ENCODE results near the gene SLC22A7.

The SLC22A7 gene

GRCh38 chr6:43271944-43272343 lies 26.1 kb upstream of the SLC22A7 start:
- Histone ChIP-seq H3K36me3 (ENCODE audit: control insufficient read depth in 2 of 2, insufficient read depth in 1 of 2, low read length in 2 of 2) (no peaks in the 10 kb centered on the region), H3K9me3 (ENCODE audit: control insufficient read depth, insufficient read depth, low read depth, low read length) (no peaks in the 10 kb centered on the region), H3K4me3 (ENCODE audit: low read depth, low read length) (no peak overlapping the region), H3K27ac (ENCODE audit: extremely low read depth, low read depth, low read length) (no peak overlapping the region), H3K4me1 (ENCODE audit: control insufficient read depth, insufficient read depth, low read length) (no peaks in the 10 kb centered on the region)
- ChIA-PET POLR2A (interaction anchor here (0.6 to 1.3 kb wide), 2 partner anchors 9 to 35 kb away, joined by 3 to 6 read pairs; no protein-coding TSS in a partner anchor), CTCF (interaction anchor here (0.9 kb wide), 1 partner anchor 225 kb away, joined by 3 read pairs; no protein-coding TSS in a partner anchor)
- TF ChIP-seq PRDM10 (tag by site-specific recombination; IDR thresholded peaks at IDR 0.05) (peak; percentile 64), ZNF292 (tag by site-specific recombination; IDR thresholded peaks at IDR 0.05; ENCODE audit: borderline replicate concordance, low read depth) (no peak)

GRCh38 chr6:43273707-43274106 lies 24.4 kb upstream of the SLC22A7 start:
- ChIA-PET CTCF (no interaction called here), POLR2A (no interaction called here)

More at GRCh38 chr6:43273707-43274106, 24.4 kb upstream of the SLC22A7 start:
- no peaks in the 10 kb centered on the region for H3K9me3 ChIP-seq (ENCODE audit: control insufficient read depth, insufficient read depth, low read depth, low read length)
- no peaks in the 10 kb centered on the region for H3K4me1 ChIP-seq (ENCODE audit: control insufficient read depth, insufficient read depth, low read length)
- H3K4me3 ChIP-seq (ENCODE audit: low read depth, low read length): no peak overlapping the region
- no peak overlapping the region for H3K27ac ChIP-seq (ENCODE audit: extremely low read depth, low read depth, low read length)
- TF ChIP-seq ZNF473 (tag by site-specific recombination; IDR thresholded peaks at IDR 0.05) (no peak), ZSCAN4 (tag by site-specific recombination; IDR thresholded peaks at IDR 0.05) (no peak), EGR2 (tag by site-specific recombination; IDR thresholded peaks at IDR 0.05; ENCODE audit: low read depth) (no peak), ZBTB10 (tag by site-specific recombination; IDR thresholded peaks at IDR 0.05) (no peak), ZNF426 (tag by site-specific recombination; IDR thresholded peaks at IDR 0.05) (no peak), ZNF23 (tag by site-specific recombination; IDR thresholded peaks at IDR 0.05; ENCODE audit: borderline replicate concordance) (no peak), ZNF777 (tag by site-specific recombination; IDR thresholded peaks at IDR 0.05; ENCODE audit: borderline replicate concordance) (no peak), ZBTB26 (tag by site-specific recombination; optimal IDR thresholded peaks at IDR 0.05) (no peak)
- no peaks in the 10 kb centered on the region for H3K36me3 ChIP-seq (ENCODE audit: control insufficient read depth in 2 of 2, insufficient read depth in 1 of 2, low read length in 2 of 2)

Data from HEK293 (cell line).